HG02943 (cell line): ENCODE results near the gene RAB1A.

ENCODE experiments used
- ATAC-seq: cut with Tn5 transposase; IDR thresholded peaks from one replicate; pipeline ENCODE4 v1.9.1; 2021; ENCODE audit warnings: mild to moderate bottlenecking, low read depth, moderate library complexity; ENCODE audit not compliant: unreplicated experiment

Gene RAB1A

GRCh38 chr2:65098741-65099140 is 31.2 kb downstream of the RAB1A start:
- ATAC-seq, result no peak

GRCh38 chr2:65097844-65098243 is 32.1 kb downstream of the RAB1A start:
- no peak for ATAC-seq

GRCh38 chr2:65096948-65097347 is 33.0 kb downstream of the RAB1A start:
- no peak for ATAC-seq

- ATAC-seq, result no peak
These were observed 36.7 kb downstream of the RAB1A start for GRCh38 chr2:65093211-65093610.

GRCh38 chr2:65092791-65093190 is 37.1 kb downstream of the RAB1A start:
- no peak for ATAC-seq

- ATAC-seq, result no peak
These were observed 44.8 kb downstream of the RAB1A start for GRCh38 chr2:65085148-65085547.

- no peak for ATAC-seq
These were observed 48.6 kb downstream of the RAB1A start for GRCh38 chr2:65081232-65081685.

GRCh38 chr2:65079017-65079416 is 50.9 kb downstream of the RAB1A start:
- ATAC-seq, result no peak

GRCh38 chr2:65077898-65078297 is 52.0 kb downstream of the RAB1A start:
- ATAC-seq, result no peak

- ATAC-seq, result no peak
These were observed 53.6 kb downstream of the RAB1A start for GRCh38 chr2:65076345-65076710.

GRCh38 chr2:65075605-65076344 is 54.1 kb downstream of the RAB1A start:
- no peak for ATAC-seq

- no peak for ATAC-seq
These were observed 54.7 kb downstream of the RAB1A start for GRCh38 chr2:65075176-65075575.

GRCh38 chr2:65073879-65074565 is 55.9 kb downstream of the RAB1A start:
- ATAC-seq, result no peak

GRCh38 chr2:65072181-65072970 is 57.5 kb downstream of the RAB1A start:
- no peak for ATAC-seq

- ATAC-seq, result no peak
These were observed 58.3 kb downstream of the RAB1A start for GRCh38 chr2:65071499-65072180.

- no peak for ATAC-seq
These were observed 59.0 kb downstream of the RAB1A start for GRCh38 chr2:65070856-65071255.

GRCh38 chr2:65070172-65070830 is 59.6 kb downstream of the RAB1A start:
- no peak for ATAC-seq

- no peak for ATAC-seq
These were observed 60.5 kb downstream of the RAB1A start for GRCh38 chr2:65069439-65069824.

GRCh38 chr2:65067806-65068553 is 61.9 kb downstream of the RAB1A start:
- ATAC-seq, result no peak
